GM12878 (cell line): ENCODE measurements around the gene XIAP. TPM values are rescaled to one million over a fixed set of nuclear protein-coding genes. Genes with fewer than 3 reads are reported as not detected.

Experiments
- ATAC-seq: fragments of 200-7000 bp; cut with Tn5 transposase; 3 replicates; pipeline ENCODE4 v1.9.1; 2020; ENCODE audit warnings: mild to moderate bottlenecking, moderate library complexity
- BruUV-seq: library from RNA; stranded (reverse); fragments of 400-500 nt; replicated peaks from 2 replicates; lab custom pipeline; 2021; lab: Mats Ljungman, UMichigan
- CTCF ChIA-PET: fragments of 300-600 bp; sonication (Branson Sonifier 250); formaldehyde crosslinking; extraction: SDS; loops from one replicate; lab custom pipeline; 2021; ENCODE audit warnings: inconsistent platforms; lab: Yijun Ruan, JAX
- POLR2A ChIA-PET: fragments of 350-600 bp; formaldehyde crosslinking; extraction: SDS; loops from one replicate; lab custom pipeline; 2021; ENCODE audit warnings: inconsistent platforms; lab: Charles Lee
- RAD21 ChIA-PET: fragments of 300-600 bp; sonication (Branson Sonifier 250); formaldehyde crosslinking; loops from one replicate; lab custom pipeline; 2023; ENCODE audit warnings: antibody characterized with exemption; ENCODE audit not compliant: unreplicated experiment; lab: Charles Lee
- SMC1A ChIA-PET: fragments of 300-600 bp; sonication (Branson Sonifier 250); formaldehyde crosslinking; loops from one replicate; lab custom pipeline; 2023; ENCODE audit not compliant: unreplicated experiment, uncharacterized antibody; lab: Charles Lee
- DNase-seq: peaks from one replicate; pipeline ENCODE4 v3.0.0-alpha.2; 2011; ENCODE audit warnings: low read depth, low spot score
- FAIRE-seq: peaks from 3 replicates; lab custom pipeline; 2011; peaks lifted over from hg19 to GRCh38; lab: Jason Lieb, UNC
- H2AFZ ChIP-seq: 2 replicates; pipeline ENCODE4 v1.6.0; 2011; ENCODE audit warnings: low read depth, low read length, control low read depth; ENCODE audit not compliant: control insufficient read depth
- H3K27ac ChIP-seq: 2 replicates; pipeline ENCODE4 v1.5.1; 2011; ENCODE audit warnings: control low read depth; ENCODE audit not compliant: control insufficient read depth, insufficient read depth
- H3K27me3 ChIP-seq, 2 experiments: replicated peaks in 1 of 2; 2 replicates each; pipeline versions ENCODE4 v1.6.0 to v1.6.1; 2011; ENCODE audit warnings: low read length in 1 of 2; ENCODE audit not compliant: control insufficient read depth in 2 of 2, insufficient read depth in 2 of 2
- H3K36me3 ChIP-seq, 2 experiments: 2 replicates each; pipeline ENCODE4 v1.5.1; 2011; ENCODE audit warnings: low read length in 1 of 2; ENCODE audit not compliant: control insufficient read depth in 2 of 2, insufficient read depth in 2 of 2
- H3K4me1 ChIP-seq: 2 replicates; pipeline ENCODE4 v1.6.1; 2011; ENCODE audit warnings: mild to moderate bottlenecking, low read length, moderate library complexity, mixed read lengths; ENCODE audit not compliant: control insufficient read depth, insufficient read depth
- H3K4me2 ChIP-seq: 2 replicates; pipeline ENCODE4 v1.6.0; 2011; ENCODE audit warnings: control low read depth; ENCODE audit not compliant: control insufficient read depth, insufficient read depth
- H3K4me3 ChIP-seq: fragments of 200-600 bp; sonication (generic); 2 replicates; pipeline ENCODE4 v1.5.1; 2016
- H3K79me2 ChIP-seq: 2 replicates; pipeline ENCODE4 v1.6.0; 2011; ENCODE audit warnings: low read length; ENCODE audit not compliant: control insufficient read depth, insufficient read depth
- H3K9ac ChIP-seq: 2 replicates; pipeline ENCODE4 v1.8.0; 2011; ENCODE audit warnings: low read length, control low read depth, mixed read lengths; ENCODE audit not compliant: control insufficient read depth, insufficient read depth
- H3K9me3 ChIP-seq: replicated peaks from 3 replicates; pipeline ENCODE4 v1.5.1; 2011; ENCODE audit warnings: mild to moderate bottlenecking, low read length; ENCODE audit not compliant: control insufficient read depth, insufficient read depth
- H4K20me1 ChIP-seq: 2 replicates; pipeline ENCODE4 v1.6.0; 2011; ENCODE audit not compliant: control insufficient read depth, insufficient read depth
- CHD2 ChIP-seq: IDR thresholded peaks from 2 replicates; pipeline ENCODE4 v1.6.1; 2011; ENCODE audit warnings: low read depth, low read length, improper control_type of control experiment, borderline replicate concordance
- CREM ChIP-seq: IDR thresholded peaks from 2 replicates; pipeline ENCODE4 v1.6.1; 2014; ENCODE audit warnings: antibody characterized with exemption, low read depth
- EED ChIP-seq: sonication (generic); IDR thresholded peaks from 2 replicates; pipeline ENCODE4 v1.6.1; 2016; ENCODE audit warnings: antibody characterized with exemption, low read depth
- FOXK2 ChIP-seq: fragments of 450-650 bp; IDR thresholded peaks from 2 replicates; pipeline ENCODE4 v1.6.1; 2017; ENCODE audit warnings: mild to moderate bottlenecking, moderate library complexity
- GATAD2B ChIP-seq: fragments of 450-650 bp; conservative IDR thresholded peaks from 2 replicates; pipeline ENCODE4 v1.6.1; 2017; ENCODE audit warnings: low read depth, mild to moderate bottlenecking, moderate library complexity
- MYB ChIP-seq: fragments of 150-350 bp; IDR thresholded peaks from 2 replicates; pipeline ENCODE4 v1.6.1; 2014; ENCODE audit warnings: mild to moderate bottlenecking, low read depth, low read length, borderline replicate concordance
- NFIC ChIP-seq: IDR thresholded peaks from 2 replicates; pipeline ENCODE4 v1.6.1; 2012; ENCODE audit warnings: low read depth, mild to moderate bottlenecking, inconsistent platforms, low read length, moderate library complexity
- NFXL1 ChIP-seq: fragments of 450-650 bp; IDR thresholded peaks from 2 replicates; pipeline ENCODE4 v1.6.1; 2017; ENCODE audit warnings: antibody characterized with exemption, mild to moderate bottlenecking, borderline replicate concordance
- NR2C1 ChIP-seq: fragments of 450-650 bp; IDR thresholded peaks from 2 replicates; pipeline ENCODE4 v1.6.1; 2017; ENCODE audit warnings: antibody characterized with exemption, mild to moderate bottlenecking, moderate library complexity
- PML ChIP-seq: IDR thresholded peaks from 2 replicates; pipeline ENCODE4 v1.6.1; 2012; ENCODE audit warnings: low read length, inconsistent platforms
- POLR2A ChIP-seq: IDR thresholded peaks from 2 replicates; pipeline ENCODE4 v1.6.1; 2011; ENCODE audit warnings: low read depth, mild to moderate bottlenecking, low read length
- SIN3A ChIP-seq: IDR thresholded peaks from 2 replicates; pipeline ENCODE4 v1.6.1; 2012; ENCODE audit warnings: low read depth, low read length, improper control_type of control experiment
- SP1 ChIP-seq: IDR thresholded peaks from one replicate; pipeline ENCODE4 v1.6.1; 2011; ENCODE audit warnings: low read depth, low read length
- TAF1 ChIP-seq: IDR thresholded peaks from 2 replicates; pipeline ENCODE4 v1.6.1; 2011; ENCODE audit warnings: mild to moderate bottlenecking, low read depth, low read length, borderline replicate concordance
- TCF3 ChIP-seq: IDR thresholded peaks from 2 replicates; pipeline ENCODE4 v1.6.1; 2012; ENCODE audit warnings: low read depth, mild to moderate bottlenecking, low read length, borderline replicate concordance; ENCODE audit not compliant: insufficient read depth
- ZNF592 ChIP-seq: fragments of 450-650 bp; IDR thresholded peaks from 2 replicates; pipeline ENCODE4 v1.6.1; 2017; ENCODE audit warnings: mild to moderate bottlenecking, moderate library complexity
- ZSCAN29 ChIP-seq: fragments of 450-650 bp; IDR thresholded peaks from 2 replicates; pipeline ENCODE4 v1.6.1; 2017; ENCODE audit warnings: mild to moderate bottlenecking, moderate library complexity
- WGBS: methylation state at CpG from one replicate; pipeline ENCODE4 v1.1.6; 2016; ENCODE audit warnings: low lambda C conversion rate; ENCODE audit not compliant: insufficient replicate concordance, insufficient coverage; ENCODE audit errors: missing lambda C conversion rate; 5-methylcytosine and 5-hydroxymethylcytosine counted together
- in situ Hi-C: fragments of 300-500 bp; cut with MboI; formaldehyde crosslinking; loops from 9 replicates; pipeline ENCODE4 v1.14.3; 2018; ENCODE audit warnings: mixed read lengths
- intact Hi-C: fragments of 100-400 bp; cut with micrococcal nuclease; formaldehyde crosslinking; loops from one replicate; pipeline ENCODE4 v1.14.2; 2022; ENCODE audit not compliant: unreplicated experiment
- polyA plus RNA-seq, 11 experiments: library from polyadenylated mRNA; depleted of rRNA in 4 of 11; unstranded in 6 of 11; stranded (reverse) in 5 of 11; fragments of >200 nt; fragmentation: Nextera tagmentation in 4 of 11; fragmentation: Illumina TruSeq in 1 of 11; extraction: Ambion mirVana in 4 of 11; extraction: Trizol in 1 of 11; gene quantifications; 1 replicate in 1 of 11; 2 replicates in 10 of 11; pipeline versions ENCODE4 v1.2.1 to v1.2.3, GENCODE V29; 2011 to 2016; ENCODE audit warnings: inconsistent platforms in 2 of 11, missing spikeins in 2 of 11, low read depth in 1 of 11
- total RNA-seq, 4 experiments: library from RNA; depleted of rRNA in 3 of 4; stranded (reverse); fragments of >200 nt in 3 of 4; fragmentation: Illumina TruSeq in 1 of 4; extraction: Trizol in 1 of 4; gene quantifications; 2 replicates each; pipeline versions ENCODE4 v1.2.1 to v1.2.3, GENCODE V29; 2013 to 2021

XIAP gene
- total and polyA plus RNA-seq, 10 of the 15 experiments (the other 5 are each of a cell fraction or from before 2014, with no cell fraction given), result 3.3 to 21.1 (median 14.5) TPM

GRCh38 chrX:123962006-123962467 is 102.2 kb downstream of the XIAP start (continued):
- TF ChIP-seq NFIC, result peak; percentile 13; the same call in 1 of the 2 replicates

DNA sequence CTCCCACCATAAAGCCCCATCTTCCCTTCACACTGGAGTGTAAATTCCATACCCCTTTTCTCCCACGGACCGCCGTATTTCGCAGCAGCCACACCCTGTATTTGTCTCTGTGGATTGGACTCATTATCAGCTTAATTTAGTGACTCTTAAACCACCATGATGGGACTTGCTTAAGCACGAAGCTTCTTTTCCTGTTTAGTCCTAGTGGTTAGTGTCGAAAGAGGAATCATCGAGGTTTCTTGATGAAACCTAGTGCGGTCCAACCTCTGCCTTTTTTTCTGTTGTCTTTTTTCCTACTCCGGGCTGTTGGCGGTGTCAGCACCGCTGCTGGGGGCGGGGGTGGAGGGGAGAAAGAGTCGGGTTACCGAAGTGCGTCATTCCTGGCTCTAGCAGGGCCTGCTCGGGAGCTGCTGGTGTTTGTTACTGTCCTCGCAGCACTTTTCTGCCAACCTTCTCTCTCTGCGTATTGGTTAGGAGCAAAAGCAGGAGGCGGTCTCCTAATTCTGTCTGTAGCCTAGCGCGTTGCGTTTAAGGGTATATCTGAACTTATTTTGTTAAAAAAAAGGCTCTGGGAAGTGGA is 103.0 kb downstream of the XIAP start:
- no peak overlapping the region for H3K4me2 ChIP-seq
- FAIRE-seq (peak; percentile 41), ATAC-seq (peak; percentile 73), DNase-seq (peak; percentile 68)
- in situ Hi-C loops (no loop called here), intact Hi-C loops (loop anchor here (5.0 to 10.0 kb wide), 3 partner anchors 54 to 432 kb away; no protein-coding TSS in a partner anchor)
- no peaks in the 10 kb centered on the region for H3K27me3 ChIP-seq
- TSS peak; percentile 80 for BruUV-seq
- peak overlapping the region; percentile 92 for H3K9ac ChIP-seq
- peaks cover 66% of the 10 kb centered on the region for H3K79me2 ChIP-seq
- peak overlapping the region; percentile 68 for H3K4me3 ChIP-seq
- no peaks in the 10 kb centered on the region; a peak in 1 of 4 replicates for H3K36me3 ChIP-seq
- CTCF ChIA-PET, result interaction anchor here (0.6 to 1.6 kb wide), 3 partner anchors 10 to 201 kb away, joined by 3 to 6 read pairs (median 3); no protein-coding TSS in a partner anchor
- no peak overlapping the region for H2AFZ ChIP-seq
- H3K9me3 ChIP-seq, result no peaks in the 10 kb centered on the region; the same call in 2 of the 3 replicates
- H3K4me1 ChIP-seq, result no peaks in the 10 kb centered on the region
- H3K27ac ChIP-seq, result peak overlapping the region; percentile 89
- RAD21 ChIA-PET, result interaction anchor here (0.7 to 1.9 kb wide), 3 partner anchors 14 to 128 kb away, joined by 3 to 5 read pairs (median 4); no protein-coding TSS in a partner anchor
- WGBS, result 21% methylated on average over 22 of the region's 22 CpGs
- SMC1A ChIA-PET, result interaction anchor here (1.7 to 3.1 kb wide), 3 partner anchors 14 to 54 kb away, joined by 5 to 7 read pairs (median 5); no protein-coding TSS in a partner anchor
- POLR2A ChIA-PET, result interaction anchor here (0.7 kb wide), 1 partner anchor 367 kb away, joined by 5 read pairs; no protein-coding TSS in a partner anchor
- H4K20me1 ChIP-seq, result no peaks in the 10 kb centered on the region
- TF ChIP-seq TCF3, result no peak
- TF ChIP-seq TAF1, result peak; percentile 81
- TF ChIP-seq SIN3A, result 0 out of 2 replicates have a peak, but pooled peaks have one; percentile 39
- peak; percentile 67 for TF ChIP-seq EED
- no peak for TF ChIP-seq NR2C1
- TF ChIP-seq NFXL1, result no peak
- no peak for TF ChIP-seq PML
- TF ChIP-seq SP1, result peak; percentile 19
- peak; percentile 52; the same call in 1 of the 2 replicates for TF ChIP-seq CREM
- TF ChIP-seq FOXK2, result no peak
- peak; percentile 80 for TF ChIP-seq POLR2A
- no peak for TF ChIP-seq ZSCAN29
- TF ChIP-seq ZNF592, result no peak
- peak; percentile 61; the same call in 1 of the 2 replicates for TF ChIP-seq CHD2
- TF ChIP-seq GATAD2B, result no peak
- TF ChIP-seq MYB, result no peak
